ENCODE data around the gene ZBTB45. TPM values are rescaled to one million over a fixed set of nuclear protein-coding genes. Genes with fewer than 3 reads are reported as not detected.

ZBTB45 gene
- total RNA-seq, 1 experiment from 2014 or later, result 12.0 TPM

- Histone ChIP-seq H3K4me3 (replicated peaks in 1 of 2; ENCODE audit: low read depth in 1 of 2, low read length in 2 of 2) (no peak overlapping the region; a peak in 1 of 4 replicates), H3K9ac (ENCODE audit: low read length) (no peak overlapping the region)
- no peak for ATAC-seq
Measured at GRCh38 chr19:58474291-58474996, 45.2 kb downstream of the ZBTB45 start.

More at GRCh38 chr19:58474291-58474996, 45.2 kb downstream of the ZBTB45 start:
- peak overlapping the region; percentile 99 for H3K4me2 ChIP-seq (ENCODE audit: low read length)
- H3K4me1 ChIP-seq (ENCODE audit: control insufficient read depth in 1 of 2, insufficient read depth in 2 of 2, low read length in 2 of 2), result peaks cover 13 to 25% of the 10 kb centered on the region in 2 experiments
- no peaks in the 10 kb centered on the region for H3K9me3 ChIP-seq (ENCODE audit: control insufficient read depth in 1 of 2, insufficient read depth in 1 of 2, low read depth in 1 of 2, low read length in 2 of 2)
- no peaks in the 10 kb centered on the region for H3K9me2 ChIP-seq (ENCODE audit: insufficient read depth)
- H2AFZ ChIP-seq (ENCODE audit: low read depth, low read length, poor library complexity, severe bottlenecking), result no peak overlapping the region
- RAD21 ChIA-PET (ENCODE audit: low non-redundant PET in 1 of 2, low total read pairs in 2 of 2, uncharacterized antibody in 2 of 2, unreplicated experiment in 2 of 2), result no interaction called here
- CTCF ChIA-PET, result no interaction called here
- peak overlapping the region; percentile 69; the same call in 1 of the 2 replicates for H3K27ac ChIP-seq (ENCODE audit: low read depth, low read length)
- no TSS peak for BruUV-seq (replicated peaks)
- no peaks in the 10 kb centered on the region for H4K20me1 ChIP-seq (ENCODE audit: insufficient read depth)
- H3K79me2 ChIP-seq (ENCODE audit: insufficient read depth, low read length), result 0 out of 2 replicates have a peak, but pooled peaks cover under 1% of the 10 kb centered on the region
- H3K36me3 ChIP-seq (ENCODE audit: control insufficient read depth in 1 of 2, insufficient read depth in 2 of 2, low read length in 2 of 2), result peaks cover 10 to 12% of the 10 kb centered on the region in 2 experiments; a peak in 3 of 4 replicates
- intact Hi-C loops (cut with micrococcal nuclease), result no loop called here
- no peak for DNase-seq (ENCODE audit: low read depth, low spot score)
- POLR2A ChIA-PET, result no interaction called here
- TF ChIP-seq ELF1 (IDR thresholded peaks at IDR 0.05; ENCODE audit: borderline replicate concordance, low read depth) (no peak), EZH2phosphoT487 (IDR thresholded peaks at IDR 0.05; ENCODE audit: borderline replicate concordance) (no peak), TCF7L2 (IDR thresholded peaks at IDR 0.05; ENCODE audit: borderline replicate concordance, extremely low read depth, insufficient read depth, insufficient read length) (no peak), REST (IDR thresholded peaks at IDR 0.05; ENCODE audit: low read depth) (no peak), SIN3A (IDR thresholded peaks at IDR 0.05; ENCODE audit: low read depth) (no peak), CBX3 (IDR thresholded peaks at IDR 0.05; ENCODE audit: low read depth) (no peak), FOSL1 (IDR thresholded peaks at IDR 0.05; ENCODE audit: low read depth) (no peak), EGR1 (IDR thresholded peaks at IDR 0.05; ENCODE audit: low read depth) (no peak), JUND (IDR thresholded peaks at IDR 0.05) (no peak), SP1 (IDR thresholded peaks at IDR 0.05; ENCODE audit: low read depth) (no peak), POLR2AphosphoS5 (IDR thresholded peaks at IDR 0.05; ENCODE audit: low read depth, low read length) (no peak), SRF (IDR thresholded peaks at IDR 0.05; ENCODE audit: low read depth) (no peak), YY1 (IDR thresholded peaks at IDR 0.05; ENCODE audit: extremely low read depth, insufficient replicate concordance, low read depth, low read length) (no peak), CTCF (IDR thresholded peaks at IDR 0.05 in 2 of 3, conservative IDR thresholded peaks at IDR 0.05 in 1 of 3; ENCODE audit: borderline replicate concordance in 1 of 3, insufficient read depth in 1 of 3, low read depth in 2 of 3, low read length in 2 of 3) (no peak), ZNF274 (IDR thresholded peaks at IDR 0.05; ENCODE audit: low read depth, low read length) (no peak)
- TF ChIP-seq, protein P1, sequence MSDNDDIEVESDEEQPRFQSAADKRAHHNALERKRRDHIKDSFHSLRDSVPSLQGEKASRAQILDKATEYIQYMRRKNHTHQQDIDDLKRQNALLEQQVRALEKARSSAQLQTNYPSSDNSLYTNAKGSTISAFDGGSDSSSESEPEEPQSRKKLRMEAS (IDR thresholded peaks at IDR 0.05), result no peak
- TF ChIP-seq, protein P2, sequence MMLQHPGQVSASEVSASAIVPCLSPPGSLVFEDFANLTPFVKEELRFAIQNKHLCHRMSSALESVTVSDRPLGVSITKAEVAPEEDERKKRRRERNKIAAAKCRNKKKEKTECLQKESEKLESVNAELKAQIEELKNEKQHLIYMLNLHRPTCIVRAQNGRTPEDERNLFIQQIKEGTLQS (IDR thresholded peaks at IDR 0.05), result no peak
- no peaks in the 10 kb centered on the region for H3K27me3 ChIP-seq (ENCODE audit: insufficient read depth, low read length)
